Liver (tissue), 9 donors: ENCODE results near the gene CD248. TPM values are rescaled to one million over a fixed set of nuclear protein-coding genes. Genes with fewer than 3 reads are reported as not detected.
A peak's percentile ranks its signal among the peaks of the same experiment; 100 is the strongest.
"Not testable (repeated sequence)": the region's sequence is repeated elsewhere in the genome, so short reads cannot be mapped to it uniquely, and the experiment has no call there.

ENCODE experiments used
- DNase-seq: peaks from one replicate; pipeline ENCODE4 v3.0.0-alpha.2; 2017; ENCODE audit warnings: low spot score
- H3K27ac ChIP-seq, 2 donors: one replicate each; pipeline ENCODE4 v1.7.0; 2013; ENCODE audit warnings: inconsistent platforms in 2 of 2, low read length in 2 of 2, control low read depth in 1 of 2, low read depth in 1 of 2, mild to moderate bottlenecking in 1 of 2
- H3K27me3 ChIP-seq, 4 donors: one replicate each; pipeline versions ENCODE4 v1.6.1 to v1.7.0; 2013; ENCODE audit warnings: low read length in 3 of 4, inconsistent platforms in 1 of 4, mild to moderate bottlenecking in 1 of 4, moderate library complexity in 1 of 4; ENCODE audit not compliant: control insufficient read depth in 4 of 4, insufficient read depth in 4 of 4
- H3K36me3 ChIP-seq, 4 donors: one replicate each; pipeline versions ENCODE4 v1.6.1 to v1.7.0; 2013; ENCODE audit warnings: low read length in 3 of 4, mild to moderate bottlenecking in 3 of 4, low read depth in 1 of 4, moderate library complexity in 1 of 4; ENCODE audit not compliant: control insufficient read depth in 4 of 4, insufficient read depth in 3 of 4
- H3K4me1 ChIP-seq, 4 donors: one replicate each; pipeline versions ENCODE4 v1.6.1 to v1.7.0; 2013; ENCODE audit warnings: low read length in 3 of 4, mild to moderate bottlenecking in 3 of 4, moderate library complexity in 1 of 4; ENCODE audit not compliant: control insufficient read depth in 4 of 4, insufficient read depth in 4 of 4
- H3K4me3 ChIP-seq, 3 donors: one replicate each; pipeline versions ENCODE4 v1.6.1 to v1.7.0; 2013; ENCODE audit warnings: low read length in 3 of 3, control low read depth in 1 of 3, low read depth in 1 of 3, mild to moderate bottlenecking in 1 of 3
- H3K9ac ChIP-seq, 2 donors: one replicate each; pipeline ENCODE4 v1.7.0; 2013; ENCODE audit warnings: low read length in 2 of 2, mild to moderate bottlenecking in 2 of 2, moderate library complexity in 2 of 2, control low read depth in 1 of 2, low read depth in 1 of 2
- H3K9me3 ChIP-seq, 4 donors: one replicate each; pipeline versions ENCODE4 v1.6.1 to v1.7.0; 2013; ENCODE audit warnings: low read length in 3 of 4; ENCODE audit not compliant: control insufficient read depth in 4 of 4
- FOXA1 ChIP-seq: IDR thresholded peaks from 2 replicates; pipeline ENCODE4 v1.6.1; 2016; ENCODE audit warnings: antibody characterized with exemption
- HNF4A ChIP-seq, 2 donors: conservative IDR thresholded peaks; 2 replicates each; pipeline ENCODE4 v1.6.1; 2016; ENCODE audit warnings: antibody characterized with exemption in 2 of 2, mild to moderate bottlenecking in 2 of 2
- NR2F2 ChIP-seq: IDR thresholded peaks from 2 replicates; pipeline ENCODE4 v1.6.1; 2016; ENCODE audit warnings: antibody characterized with exemption
- RAD21 ChIP-seq, 2 donors: IDR thresholded peaks; 2 replicates each; pipeline ENCODE4 v1.6.1; 2016; ENCODE audit warnings: antibody characterized with exemption in 2 of 2, mild to moderate bottlenecking in 2 of 2
- RXRA ChIP-seq, 2 donors: IDR thresholded peaks; 2 replicates each; pipeline ENCODE4 v1.6.1; 2017 to 2018; ENCODE audit warnings: antibody characterized with exemption in 2 of 2, mild to moderate bottlenecking in 1 of 2
- TAF1 ChIP-seq: conservative IDR thresholded peaks from 2 replicates; pipeline ENCODE4 v1.6.1; 2016; ENCODE audit warnings: antibody characterized with exemption, mild to moderate bottlenecking
- YY1 ChIP-seq: IDR thresholded peaks from 2 replicates; pipeline ENCODE4 v1.6.1; 2016; ENCODE audit warnings: antibody characterized with exemption, mild to moderate bottlenecking
- WGBS: extraction: QIAGEN DNeasy Blood & Tissue Kit; methylation state at CpG from one replicate; pipeline ENCODE4 v1.1.7; 2013; 5-methylcytosine and 5-hydroxymethylcytosine counted together
- polyA plus RNA-seq, 2 donors: library from polyadenylated mRNA; stranded (reverse) in 1 of 2; unstranded in 1 of 2; fragments of 200-250 nt in 1 of 2; fragments of >200 nt in 1 of 2; fragmentation: Nextera tagmentation in 1 of 2; extraction: Ambion mirVana in 1 of 2; gene quantifications; one replicate each; pipeline versions ENCODE4 v1.2.1 to v1.2.3, GENCODE V29; 2013 to 2015
- total RNA-seq, 2 donors: library from RNA; depleted of rRNA; stranded (reverse); fragments of >200 nt; gene quantifications; one replicate each; pipeline ENCODE4 v1.2.3, GENCODE V29; 2014
- TF ChIP-seq, protein P1 (sequence below): IDR thresholded peaks from 2 replicates; pipeline ENCODE4 v1.6.1; 2016; ENCODE audit warnings: antibody characterized with exemption, mild to moderate bottlenecking
- TF ChIP-seq, protein P2 (sequence below): IDR thresholded peaks from 2 replicates; pipeline ENCODE4 v1.6.1; 2016; ENCODE audit warnings: antibody characterized with exemption
- donor health status: healthy.
- donor health status: healthy.
- donor health status: healthy.
- donor health status: healthy.
- donor health status: healthy.

Gene CD248
- total and polyA plus RNA-seq, 4 donors: 0.64 to 3.0 (median 1.2) TPM

DNA sequence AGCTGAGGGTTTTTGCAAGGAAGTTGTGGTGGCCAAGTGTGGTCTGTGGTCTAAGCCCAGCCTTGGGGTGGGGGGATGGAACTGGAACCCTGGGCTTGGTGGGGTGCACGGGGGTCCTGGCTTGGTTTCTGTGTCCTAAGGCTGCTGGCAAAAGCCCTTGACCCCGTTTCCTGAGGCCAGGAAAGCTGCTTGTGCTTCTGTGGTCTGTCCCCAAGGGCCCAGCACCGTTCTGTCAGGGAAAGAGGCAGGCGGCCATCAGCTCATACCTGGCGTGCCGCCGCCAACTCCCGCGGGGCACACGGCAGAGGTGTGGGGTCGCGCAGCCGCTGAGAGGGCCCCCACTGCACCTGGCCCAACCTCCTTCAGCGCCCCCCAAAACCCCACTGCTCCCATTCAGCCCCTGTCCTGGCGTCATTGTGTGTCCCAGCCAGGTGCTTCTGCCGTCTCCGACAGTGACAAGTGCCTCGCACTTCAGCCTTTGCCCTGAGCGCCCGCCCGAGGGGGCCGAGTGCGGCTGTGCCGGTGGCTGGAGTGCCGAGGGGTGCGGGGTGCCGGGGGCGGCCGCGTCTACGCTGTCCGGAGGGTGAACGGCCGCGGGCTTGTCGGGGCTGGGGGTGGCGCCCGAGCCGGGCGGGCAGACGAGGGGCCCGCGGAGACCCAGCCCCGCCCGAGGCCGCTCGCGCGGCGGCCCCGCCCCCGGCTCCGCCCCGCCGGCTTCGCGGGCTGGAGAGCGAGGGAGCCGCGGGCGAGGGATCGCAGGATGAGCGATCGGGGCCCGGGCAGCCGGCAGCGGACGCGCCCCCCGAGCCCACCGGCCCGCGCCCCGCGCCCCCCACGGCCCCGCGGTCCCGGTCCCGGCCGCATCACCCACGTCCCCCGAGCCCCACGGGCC, 39.1 kb downstream of the CD248 start, which contains the start of gene CNIH2:
CNIH2 (plus strand) TSS at position 705 of the 892 bp plus-strand sequence. CDS start 282 bp downstream, outside the sequence.
- H3K27ac ChIP-seq: peak within 1 kb of the TSS in 1 of 2 donors; percentile 8
- 4% methylated on average over 84 of the region's 84 CpGs for WGBS
- H3K4me3 ChIP-seq: peak within 1 kb of the TSS in 1 of 3 donors; percentile 55

DNA sequence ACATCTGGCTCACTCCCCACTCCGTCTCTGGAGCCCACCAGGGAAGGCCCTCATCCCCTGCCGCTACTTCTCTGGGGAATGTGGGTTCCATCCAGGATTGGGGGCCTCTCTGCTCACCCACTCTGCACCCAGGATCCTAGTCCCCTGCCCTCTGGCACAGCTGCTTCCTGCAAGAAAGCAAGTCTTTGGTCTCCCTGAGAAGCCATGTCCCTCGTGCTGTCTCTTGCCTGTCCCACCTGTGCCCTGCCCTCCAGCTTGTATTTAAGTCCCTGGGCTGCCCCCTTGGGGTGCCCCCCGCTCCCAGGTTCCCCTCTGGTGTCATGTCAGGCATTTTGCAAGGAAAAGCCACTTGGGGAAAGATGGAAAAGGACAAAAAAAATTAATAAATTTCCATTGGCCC, 39.8 kb downstream of the CD248 start:
- H3K36me3 ChIP-seq: peaks cover 11 to 43% (median 28%) of the 10 kb centered on the region in 4 donors
- H3K9me3 ChIP-seq, H3K9ac ChIP-seq, DNase-seq, H3K27me3 ChIP-seq, H3K4me1 ChIP-seq, H3K4me3 ChIP-seq, H3K27ac ChIP-seq: not testable (repeated sequence)
- 82% methylated on average over 4 of the region's 4 CpGs for WGBS

More for the DNA sequence above, 39.1 kb downstream of the CD248 start, which contains the start of gene CNIH2:
- Histone ChIP-seq H3K36me3 (peaks cover 9 to 36% (median 22%) of the 10 kb centered on the region in 4 donors), H3K9ac (no peak within 1 kb of the TSS), H3K9me3 (no peaks in the 10 kb centered on the region), H3K27me3 (no peaks in the 10 kb centered on the region), H3K4me1 (peaks cover 2 to 9% (median 6%) of the 10 kb centered on the region in 4 donors)
- TF ChIP-seq, protein P1, sequence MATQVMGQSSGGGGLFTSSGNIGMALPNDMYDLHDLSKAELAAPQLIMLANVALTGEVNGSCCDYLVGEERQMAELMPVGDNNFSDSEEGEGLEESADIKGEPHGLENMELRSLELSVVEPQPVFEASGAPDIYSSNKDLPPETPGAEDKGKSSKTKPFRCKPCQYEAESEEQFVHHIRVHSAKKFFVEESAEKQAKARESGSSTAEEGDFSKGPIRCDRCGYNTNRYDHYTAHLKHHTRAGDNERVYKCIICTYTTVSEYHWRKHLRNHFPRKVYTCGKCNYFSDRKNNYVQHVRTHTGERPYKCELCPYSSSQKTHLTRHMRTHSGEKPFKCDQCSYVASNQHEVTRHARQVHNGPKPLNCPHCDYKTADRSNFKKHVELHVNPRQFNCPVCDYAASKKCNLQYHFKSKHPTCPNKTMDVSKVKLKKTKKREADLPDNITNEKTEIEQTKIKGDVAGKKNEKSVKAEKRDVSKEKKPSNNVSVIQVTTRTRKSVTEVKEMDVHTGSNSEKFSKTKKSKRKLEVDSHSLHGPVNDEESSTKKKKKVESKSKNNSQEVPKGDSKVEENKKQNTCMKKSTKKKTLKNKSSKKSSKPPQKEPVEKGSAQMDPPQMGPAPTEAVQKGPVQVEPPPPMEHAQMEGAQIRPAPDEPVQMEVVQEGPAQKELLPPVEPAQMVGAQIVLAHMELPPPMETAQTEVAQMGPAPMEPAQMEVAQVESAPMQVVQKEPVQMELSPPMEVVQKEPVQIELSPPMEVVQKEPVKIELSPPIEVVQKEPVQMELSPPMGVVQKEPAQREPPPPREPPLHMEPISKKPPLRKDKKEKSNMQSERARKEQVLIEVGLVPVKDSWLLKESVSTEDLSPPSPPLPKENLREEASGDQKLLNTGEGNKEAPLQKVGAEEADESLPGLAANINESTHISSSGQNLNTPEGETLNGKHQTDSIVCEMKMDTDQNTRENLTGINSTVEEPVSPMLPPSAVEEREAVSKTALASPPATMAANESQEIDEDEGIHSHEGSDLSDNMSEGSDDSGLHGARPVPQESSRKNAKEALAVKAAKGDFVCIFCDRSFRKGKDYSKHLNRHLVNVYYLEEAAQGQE: no peak
- TF ChIP-seq HNF4A (conservative IDR thresholded peaks at IDR 0.05) (peak; percentile 43 to 65), FOXA1 (no peak), YY1 (peak; percentile 44), RAD21 (IDR thresholded peaks at IDR 0.05) (no peak), NR2F2 (no peak), RXRA (IDR thresholded peaks at IDR 0.05) (no peak), TAF1 (no peak)
- TF ChIP-seq, protein P2, sequence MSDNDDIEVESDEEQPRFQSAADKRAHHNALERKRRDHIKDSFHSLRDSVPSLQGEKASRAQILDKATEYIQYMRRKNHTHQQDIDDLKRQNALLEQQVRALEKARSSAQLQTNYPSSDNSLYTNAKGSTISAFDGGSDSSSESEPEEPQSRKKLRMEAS: no peak
- DNase-seq: peak; percentile 57

GRCh38 chr11:66276619-66277018, 40.2 kb downstream of the CD248 start:
- H3K27me3 ChIP-seq, H3K4me3 ChIP-seq, H3K9ac ChIP-seq, H3K9me3 ChIP-seq, DNase-seq, H3K27ac ChIP-seq, H3K4me1 ChIP-seq: not testable (repeated sequence)
- 90% methylated on average over 13 of the region's 13 CpGs for whole genome bisulfite sequencing
- peaks cover 11 to 47% (median 32%) of the 10 kb centered on the region in 4 donors for H3K36me3 ChIP-seq
